Spleen (tissue), 11 donors: Measurements from ENCODE around the gene QRFP. TPM values are rescaled to one million over a fixed set of nuclear protein-coding genes. Genes with fewer than 3 reads are reported as not detected.

ENCODE experiments used
- DNase-seq: peaks from one replicate; pipeline ENCODE4 v3.0.0-alpha.2; 2020
- H3K27ac ChIP-seq, 8 donors: fragments of 200-600 bp; sonication (generic) in 7 of 8; 1 replicate in 4 of 8; 2 replicates in 4 of 8; pipeline versions ENCODE4 v1.5.0 to v1.8.0; 2016 to 2021; ENCODE audit warnings: inconsistent platforms in 4 of 8, mild to moderate bottlenecking in 4 of 8, moderate library complexity in 1 of 8
- H3K27me3 ChIP-seq, 7 donors: fragments of 200-600 bp; sonication (generic) in 6 of 7; replicated peaks in 1 of 7; 1 replicate in 4 of 7; 2 replicates in 3 of 7; pipeline versions ENCODE4 v1.5.0 to v1.8.0; 2016 to 2021; ENCODE audit warnings: inconsistent platforms in 3 of 7, mild to moderate bottlenecking in 1 of 7
- H3K36me3 ChIP-seq, 6 donors: fragments of 200-600 bp; sonication (generic) in 5 of 6; 1 replicate in 4 of 6; 2 replicates in 2 of 6; pipeline versions ENCODE4 v1.5.0 to v1.8.0; 2016 to 2021; ENCODE audit warnings: inconsistent platforms in 2 of 6
- H3K4me1 ChIP-seq, 6 donors: fragments of 200-600 bp; sonication (generic) in 5 of 6; 1 replicate in 3 of 6; 2 replicates in 3 of 6; pipeline versions ENCODE4 v1.5.0 to v1.8.0; 2016 to 2021; ENCODE audit warnings: inconsistent platforms in 3 of 6
- H3K4me3 ChIP-seq, 8 donors: fragments of 200-600 bp; sonication (generic) in 7 of 8; 1 replicate in 4 of 8; 2 replicates in 4 of 8; pipeline versions ENCODE4 v1.5.0 to v1.8.0; 2016 to 2021; ENCODE audit warnings: inconsistent platforms in 4 of 8, mild to moderate bottlenecking in 4 of 8, moderate library complexity in 2 of 8
- H3K9me3 ChIP-seq, 8 donors: fragments of 200-600 bp; sonication (generic) in 7 of 8; 1 replicate in 4 of 8; 2 replicates in 4 of 8; pipeline versions ENCODE4 v1.5.0 to v1.8.0; 2016 to 2021; ENCODE audit warnings: inconsistent platforms in 4 of 8
- POLR2A ChIP-seq, 3 donors: fragments of 450-650 bp; IDR thresholded peaks; one replicate each; pipeline ENCODE4 v1.5.1; 2017; ENCODE audit warnings: antibody characterized with exemption in 3 of 3, mild to moderate bottlenecking in 1 of 3
- POLR2AphosphoS5 ChIP-seq, 3 donors: sonication (generic); formaldehyde crosslinking; IDR thresholded peaks; one replicate each; pipeline ENCODE4 v1.5.1; 2017; ENCODE audit warnings: antibody characterized with exemption in 3 of 3
- WGBS, 5 donors: extraction: QIAGEN DNeasy Blood & Tissue Kit in 3 of 5; methylation state at CpG; one replicate each; pipeline versions ENCODE4 v1.1.5 to v1.1.7; 2013 to 2018; 5-methylcytosine and 5-hydroxymethylcytosine counted together
- intact Hi-C: fragments of 100-400 bp; cut with DNase I; formaldehyde crosslinking; loops from one replicate; pipeline ENCODE4 v1.15.0; 2023; ENCODE audit warnings: low total_unique reads
- polyA plus RNA-seq, 3 donors: library from polyadenylated mRNA; stranded (reverse); fragments of 200-250 nt; gene quantifications; one replicate each; pipeline ENCODE4 v1.2.1, GENCODE V29; 2013
- total RNA-seq, 7 donors: library from RNA; depleted of rRNA in 3 of 7; stranded (reverse); fragments of >200 nt in 3 of 7; fragmentation: NEBNext Ultra II Directional in 4 of 7; extraction: Animal tissue kit (Norgen Biotek cat#: 25700) in 4 of 7; gene quantifications; one replicate each; pipeline versions ENCODE4 v1.1.0 to v1.2.1, GENCODE V29; 2016 to 2021
- TF ChIP-seq, protein P1 (sequence below), 11 experiments: fragments of 200-600 bp in 7 of 11; fragments of 450-650 bp in 4 of 11; sonication (generic) in 4 of 11; IDR thresholded peaks in 8 of 11; conservative IDR thresholded peaks in 3 of 11; 1 replicate in 7 of 11; 2 replicates in 4 of 11; pipeline versions ENCODE4 v1.4.0 to v1.8.0; 2016 to 2021; ENCODE audit warnings: antibody characterized with exemption in 11 of 11, inconsistent platforms in 4 of 11, mild to moderate bottlenecking in 1 of 11
- donor health status: healthy with polysubstance abuse.
- donor health status: DM: no; HTN: no; CAD: no; lungs with moderate emphysema.
- donor health status: DM: no; HTN: no; CAD: no.
- donor health status: Bipolar disorder and iron deficiency.
- donor health status: healthy.
- donor health status: DM: no; HTN: no; CAD: no.
- donor health status: DM: yes; HTN: yes; CAD: no.

Gene QRFP
- total and polyA plus RNA-seq, 10 donors = 0.13 to 0.16 TPM; not detected in 8

- DNase-seq = no peak
- Histone ChIP-seq H3K36me3 (no peaks in the 10 kb centered on the region), H3K4me3 (no peak overlapping the region), H3K9me3 (no peaks in the 10 kb centered on the region), H3K4me1 (peaks cover 15 to 61% (median 39%) of the 10 kb centered on the region in 6 donors), H3K27ac (peak overlapping the region in 4 of 8 donors; percentile 3 to 47 (median 16)), H3K27me3 (peaks cover 4 to 100% (median 92%) of the 10 kb centered on the region in 7 donors)
- 37 to 46% (median 42%) methylated on average over 7 to 12 of the region's 12 CpGs for WGBS, 5 donors
- TF ChIP-seq POLR2A (IDR thresholded peaks at IDR 0.05) (no peak), POLR2AphosphoS5 (IDR thresholded peaks at IDR 0.05) (peak in 2 of 3 donors; percentile 14 to 51)
- intact Hi-C loops = no loop called here
Observed at GRCh38 chr9:130936285-130937117, 39.9 kb upstream of the QRFP start.

DNA sequence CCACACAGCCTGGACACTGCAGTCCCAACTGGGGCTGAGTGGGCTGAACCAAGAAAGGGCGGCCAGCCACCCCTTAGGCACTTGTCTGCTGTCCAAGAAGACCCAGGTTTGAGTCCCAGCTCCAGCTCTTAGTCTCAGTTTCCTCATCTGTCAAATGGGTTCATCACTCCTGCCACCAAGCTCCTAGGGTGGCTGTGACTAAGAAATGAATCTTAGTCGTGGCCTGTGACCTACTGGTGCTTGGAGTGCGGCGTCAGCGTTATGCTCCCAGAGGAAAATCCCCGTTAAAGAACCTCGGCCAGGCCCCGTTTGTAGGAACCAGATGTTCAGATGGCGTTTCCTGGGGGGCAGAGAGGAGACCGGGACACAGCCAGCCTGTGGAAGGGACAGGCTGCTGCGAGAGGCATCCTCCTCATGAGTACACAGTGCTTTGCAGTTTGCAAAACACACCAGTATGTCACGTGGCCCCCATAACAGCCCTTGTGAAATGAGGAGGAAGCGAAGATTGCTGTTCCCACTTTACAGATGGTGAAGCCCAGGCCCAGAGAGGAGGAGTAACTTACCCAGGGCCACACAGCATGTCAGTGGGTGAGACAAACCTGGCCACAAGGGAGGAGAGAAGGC is 39.1 kb upstream of the QRFP start:
- 67 to 80% (median 73%) methylated on average over 12 to 13 of the region's 13 CpGs for WGBS, 5 donors

GRCh38 chr9:130934702-130935647 is 38.4 kb upstream of the QRFP start:
- peaks cover 4 to 97% (median 76%) of the 10 kb centered on the region in 7 donors for H3K27me3 ChIP-seq

More for the DNA sequence above, 39.1 kb upstream of the QRFP start:
- Histone ChIP-seq H3K36me3 (no peaks in the 10 kb centered on the region), H3K4me1 (peaks cover 12 to 55% (median 36%) of the 10 kb centered on the region in 6 donors), H3K27ac (peak overlapping the region in 4 of 8 donors; percentile 3 to 47 (median 16)), H3K9me3 (no peaks in the 10 kb centered on the region), H3K27me3 (peaks cover 4 to 100% (median 84%) of the 10 kb centered on the region in 7 donors), H3K4me3 (no peak overlapping the region)
- no peak for DNase-seq
- TF ChIP-seq POLR2AphosphoS5 (IDR thresholded peaks at IDR 0.05) (no peak), POLR2A (IDR thresholded peaks at IDR 0.05) (no peak)
- TF ChIP-seq, protein P1, sequence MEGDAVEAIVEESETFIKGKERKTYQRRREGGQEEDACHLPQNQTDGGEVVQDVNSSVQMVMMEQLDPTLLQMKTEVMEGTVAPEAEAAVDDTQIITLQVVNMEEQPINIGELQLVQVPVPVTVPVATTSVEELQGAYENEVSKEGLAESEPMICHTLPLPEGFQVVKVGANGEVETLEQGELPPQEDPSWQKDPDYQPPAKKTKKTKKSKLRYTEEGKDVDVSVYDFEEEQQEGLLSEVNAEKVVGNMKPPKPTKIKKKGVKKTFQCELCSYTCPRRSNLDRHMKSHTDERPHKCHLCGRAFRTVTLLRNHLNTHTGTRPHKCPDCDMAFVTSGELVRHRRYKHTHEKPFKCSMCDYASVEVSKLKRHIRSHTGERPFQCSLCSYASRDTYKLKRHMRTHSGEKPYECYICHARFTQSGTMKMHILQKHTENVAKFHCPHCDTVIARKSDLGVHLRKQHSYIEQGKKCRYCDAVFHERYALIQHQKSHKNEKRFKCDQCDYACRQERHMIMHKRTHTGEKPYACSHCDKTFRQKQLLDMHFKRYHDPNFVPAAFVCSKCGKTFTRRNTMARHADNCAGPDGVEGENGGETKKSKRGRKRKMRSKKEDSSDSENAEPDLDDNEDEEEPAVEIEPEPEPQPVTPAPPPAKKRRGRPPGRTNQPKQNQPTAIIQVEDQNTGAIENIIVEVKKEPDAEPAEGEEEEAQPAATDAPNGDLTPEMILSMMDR (IDR thresholded peaks at IDR 0.05 in 8 of 11, conservative IDR thresholded peaks at IDR 0.05 in 3 of 11) = no peak
- intact Hi-C loops = no loop called here

More at GRCh38 chr9:130934702-130935647, 38.4 kb upstream of the QRFP start:
- WGBS, 5 donors = 44 to 64% (median 56%) methylated on average over 9 to 16 of the region's 16 CpGs
- peak overlapping the region in 2 of 8 donors; percentile 26 to 47 for H3K27ac ChIP-seq
- no peak for DNase-seq
- peaks cover 10 to 47% (median 29%) of the 10 kb centered on the region in 6 donors for H3K4me1 ChIP-seq
- no peaks in the 10 kb centered on the region for H3K9me3 ChIP-seq
- H3K36me3 ChIP-seq = no peaks in the 10 kb centered on the region
- no peak overlapping the region for H3K4me3 ChIP-seq
- TF ChIP-seq, protein P1 (IDR thresholded peaks at IDR 0.05 in 8 of 11, conservative IDR thresholded peaks at IDR 0.05 in 3 of 11) = no peak
- TF ChIP-seq POLR2A (IDR thresholded peaks at IDR 0.05) = no peak
- TF ChIP-seq POLR2AphosphoS5 (IDR thresholded peaks at IDR 0.05) = no peak
- intact Hi-C loops = no loop called here
